ENCODE data around the gene CLOCK. TPM values are rescaled to one million over a fixed set of nuclear protein-coding genes. Genes with fewer than 3 reads are reported as not detected.

Gene CLOCK
- total RNA-seq, 6 donors from 2014 or later: 10.2 to 39.6 (median 22.2) TPM

- Histone ChIP-seq H3K27me3 (no peaks in the 10 kb centered on the region), H3K36me3 (no peaks in the 10 kb centered on the region), H3K27ac (no peak overlapping the region), H3K4me3 (no peak overlapping the region), H3K9me3 (no peaks in the 10 kb centered on the region), H3K4me1 (no peaks in the 10 kb centered on the region)
- DNase-seq (no peak), ATAC-seq (ENCODE audit: low FRiP score in 2 of 2) (no peak)
- TF ChIP-seq POLR2A (IDR thresholded peaks at IDR 0.05): no peak
- TF ChIP-seq CTCF (IDR thresholded peaks at IDR 0.05): no peak
- no peak for TF ChIP-seq POLR2AphosphoS5 (IDR thresholded peaks at IDR 0.05)
- TF ChIP-seq EP300 (IDR thresholded peaks at IDR 0.05): no peak
Measured at GRCh38 chr4:55534306-55534705, 12.4 kb downstream of the CLOCK start.

DNA sequence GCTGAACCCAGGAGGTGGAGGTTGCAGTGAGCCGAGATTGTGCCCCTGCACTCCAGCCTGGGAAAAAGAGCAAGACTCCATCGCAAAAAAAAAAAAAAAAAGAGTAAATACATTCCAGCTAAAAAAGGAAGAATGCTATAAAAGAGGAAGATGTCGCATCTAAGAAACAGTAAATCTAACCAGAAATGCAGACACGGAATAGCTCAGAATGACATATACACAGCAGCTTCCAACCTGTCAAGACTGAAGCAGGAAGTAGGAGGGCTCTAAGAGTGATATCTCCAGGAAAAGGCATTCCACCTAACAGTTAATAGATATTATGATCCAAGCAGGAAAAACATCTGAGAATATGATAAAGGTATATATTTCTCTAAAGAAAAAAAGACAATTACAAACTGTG is 16.0 kb downstream of the CLOCK start:
- no peak overlapping the region for H3K4me3 ChIP-seq
- no peak for ATAC-seq (ENCODE audit: low FRiP score in 2 of 2)
- H3K27ac ChIP-seq: no peak overlapping the region
- H3K27me3 ChIP-seq: no peaks in the 10 kb centered on the region
- TF ChIP-seq POLR2AphosphoS5 (IDR thresholded peaks at IDR 0.05): no peak
- TF ChIP-seq EP300 (IDR thresholded peaks at IDR 0.05): no peak
- TF ChIP-seq CTCF (IDR thresholded peaks at IDR 0.05): no peak
- no peak for TF ChIP-seq POLR2A (IDR thresholded peaks at IDR 0.05)
- no peak for DNase-seq
- no peaks in the 10 kb centered on the region for H3K4me1 ChIP-seq
- no peaks in the 10 kb centered on the region for H3K36me3 ChIP-seq
- 67 to 78% methylated on average over 3 to 4 of the region's 4 CpGs for WGBS, 2 donors
- H3K9me3 ChIP-seq: no peaks in the 10 kb centered on the region

- Histone ChIP-seq H3K9me3 (no peaks in the 10 kb centered on the region), H3K27me3 (no peaks in the 10 kb centered on the region), H3K27ac (no peak overlapping the region), H3K4me1 (no peaks in the 10 kb centered on the region), H3K36me3 (no peaks in the 10 kb centered on the region), H3K4me3 (no peak overlapping the region)
- DNase-seq: no peak
- WGBS, 2 donors: 88 to 93% methylated on average over 4 of the region's 4 CpGs
- TF ChIP-seq CTCF (IDR thresholded peaks at IDR 0.05): no peak
- no peak for TF ChIP-seq EP300 (IDR thresholded peaks at IDR 0.05)
- TF ChIP-seq POLR2AphosphoS5 (IDR thresholded peaks at IDR 0.05): no peak
- no peak for ATAC-seq (ENCODE audit: low FRiP score in 2 of 2)
Measured at GRCh38 chr4:55530167-55530566, 16.5 kb downstream of the CLOCK start.

- no peaks in the 10 kb centered on the region for H3K27me3 ChIP-seq
- no peaks in the 10 kb centered on the region for H3K4me1 ChIP-seq
- DNase-seq (no peak), ATAC-seq (ENCODE audit: low FRiP score in 2 of 2) (no peak)
- H3K36me3 ChIP-seq: no peaks in the 10 kb centered on the region
- 94 to 95% methylated on average over 3 of the region's 3 CpGs for WGBS, 2 donors
- no peak for TF ChIP-seq EP300 (IDR thresholded peaks at IDR 0.05)
- no peak for TF ChIP-seq POLR2A (IDR thresholded peaks at IDR 0.05)
- no peak for TF ChIP-seq POLR2AphosphoS5 (IDR thresholded peaks at IDR 0.05)
- TF ChIP-seq CTCF (IDR thresholded peaks at IDR 0.05): no peak
- no peaks in the 10 kb centered on the region for H3K9me3 ChIP-seq
- no peak overlapping the region for H3K27ac ChIP-seq
- no peak overlapping the region for H3K4me3 ChIP-seq
Measured at GRCh38 chr4:55528491-55528890, 18.2 kb downstream of the CLOCK start.

DNA sequence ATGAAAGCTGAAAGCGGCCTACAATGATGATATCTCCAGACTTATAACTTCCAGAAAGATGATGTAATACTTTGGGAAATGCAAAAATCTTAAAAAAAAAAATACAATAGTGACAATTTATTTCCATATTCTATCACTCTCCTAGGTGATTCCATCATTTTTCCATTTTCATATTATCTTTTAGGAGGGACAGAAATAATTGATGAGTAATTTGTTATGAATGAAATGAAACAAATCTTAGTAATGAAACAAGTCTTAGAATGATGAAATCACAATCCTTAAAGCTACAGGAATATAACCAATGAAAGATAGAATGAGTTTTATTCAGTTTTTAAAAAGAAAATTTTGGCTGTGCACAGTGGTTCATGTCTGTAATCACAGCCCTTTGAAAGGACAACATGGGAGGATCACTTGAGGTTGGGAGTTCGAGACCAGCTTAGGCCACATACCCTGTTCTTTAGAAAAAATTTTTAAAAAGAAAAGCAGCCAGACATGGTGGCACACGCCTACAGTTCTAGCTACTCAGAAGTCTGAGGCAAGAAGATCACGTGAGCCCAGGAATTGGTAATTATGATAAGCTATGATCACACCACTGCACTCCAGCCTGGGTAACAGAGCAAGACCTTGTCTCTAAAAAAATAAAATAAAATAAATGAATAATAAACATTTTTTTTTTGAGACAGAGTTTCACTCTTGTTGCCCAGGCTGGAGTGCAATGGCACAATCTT is 21.7 kb downstream of the CLOCK start:
- Histone ChIP-seq H3K27ac (no peak overlapping the region), H3K4me3 (no peak overlapping the region), H3K9me3 (no peaks in the 10 kb centered on the region), H3K36me3 (no peaks in the 10 kb centered on the region), H3K4me1 (no peaks in the 10 kb centered on the region), H3K27me3 (no peaks in the 10 kb centered on the region)
- TF ChIP-seq POLR2A (IDR thresholded peaks at IDR 0.05) (no peak), CTCF (IDR thresholded peaks at IDR 0.05) (no peak), EP300 (IDR thresholded peaks at IDR 0.05) (no peak), POLR2AphosphoS5 (IDR thresholded peaks at IDR 0.05) (no peak)
- 90 to 97% methylated on average over 4 of the region's 4 CpGs for WGBS, 2 donors
- DNase-seq (no peak), ATAC-seq (ENCODE audit: low FRiP score in 2 of 2) (peak in 1 of 2 donors; percentile 53)

Data from upper lobe of left lung (tissue), 6 donors.